ENCODE data around the gene RPL28. TPM values are rescaled to one million over a fixed set of nuclear protein-coding genes. Genes with fewer than 3 reads are reported as not detected.

The RPL28 gene
- total and polyA plus RNA-seq, 2 of the 13 experiments (the other 11 are each of a cell fraction or from before 2014, with no cell fraction given): 105 to 420 TPM

GRCh38 chr19:55339889-55340783 lies 45.6 kb upstream of the RPL28 start (continued):
- no peak for TF ChIP-seq ZNF543 (CRISPR knock-in tag; IDR thresholded peaks at IDR 0.05)
- TF ChIP-seq POLR2G (IDR thresholded peaks at IDR 0.05; ENCODE audit: low read depth, low read length): peak; percentile 78
- no peak for TF ChIP-seq ZNF746 (CRISPR knock-in tag; IDR thresholded peaks at IDR 0.05)
- TF ChIP-seq ZNF362 (CRISPR knock-in tag; IDR thresholded peaks at IDR 0.05; ENCODE audit: borderline replicate concordance): no peak
- TF ChIP-seq TFAP4 (IDR thresholded peaks at IDR 0.05; ENCODE audit: borderline replicate concordance, low read depth): no peak
- TF ChIP-seq FOXO1 (CRISPR knock-in tag; IDR thresholded peaks at IDR 0.05): no peak
- TF ChIP-seq ZNF800 (CRISPR knock-in tag; IDR thresholded peaks at IDR 0.05): no peak
- TF ChIP-seq MAX (IDR thresholded peaks at IDR 0.05): 0 out of 2 replicates have a peak, but pooled peaks have one; percentile 1
- 0 out of 2 replicates have a peak, but pooled peaks have one; percentile 19 for TF ChIP-seq MTERF4 (CRISPR knock-in tag; IDR thresholded peaks at IDR 0.05)
- no peak for TF ChIP-seq PCBP1 (IDR thresholded peaks at IDR 0.05; ENCODE audit: borderline replicate concordance, low read depth, low read length)
- TF ChIP-seq RNF2 (conservative IDR thresholded peaks at IDR 0.05; ENCODE audit: low read depth): no peak
- no peak for TF ChIP-seq HIC2 (CRISPR knock-in tag; IDR thresholded peaks at IDR 0.05; ENCODE audit: low read depth)
- TF ChIP-seq PHF8 (CRISPR knock-in tag; IDR thresholded peaks at IDR 0.05): peak; percentile 26; the same call in 1 of the 2 replicates
- TF ChIP-seq RBFOX2 (IDR thresholded peaks at IDR 0.05; ENCODE audit: low read depth, low read length): peak; percentile 80
- peak; percentile 34; the same call in 1 of the 2 replicates for TF ChIP-seq UBTF (CRISPR knock-in tag; IDR thresholded peaks at IDR 0.05)

Data from HepG2 (cell line).